SK-N-SH treated with all-trans-retinoic acid at 6 μM for 48 hours (cell line): ENCODE data around the gene EHD2.

Experiments used
- ATAC-seq: fragments of 200-7000 bp; cut with Tn5 transposase; 3 replicates; pipeline ENCODE4 v1.9.1; 2020; ENCODE audit warnings: mild to moderate bottlenecking, moderate library complexity
- ARNTL ChIP-seq: fragments of 450-650 bp; formaldehyde crosslinking; IDR thresholded peaks from 2 replicates; pipeline ENCODE4 v1.5.0; 2020; ENCODE audit warnings: low read depth, mild to moderate bottlenecking, moderate library complexity, borderline replicate concordance
- BACH2 ChIP-seq: fragments of 250-450 bp; sonication (Bioruptor Pico); IDR thresholded peaks from 2 replicates; pipeline ENCODE4 v1.9.0; 2021; ENCODE audit warnings: mild to moderate bottlenecking, borderline replicate concordance
- CSDC2 ChIP-seq: fragments of 250-450 bp; sonication (Bioruptor Pico); IDR thresholded peaks from 2 replicates; pipeline ENCODE4 v1.5.0; 2020; ENCODE audit warnings: mild to moderate bottlenecking, moderate library complexity
- CSRNP3 ChIP-seq: fragments of 250-450 bp; sonication (Bioruptor Pico); IDR thresholded peaks from 2 replicates; pipeline ENCODE4 v1.5.1; 2021; ENCODE audit warnings: mild to moderate bottlenecking, moderate library complexity
- ESRRG ChIP-seq: fragments of 250-450 bp; sonication (Bioruptor Pico); IDR thresholded peaks from 2 replicates; pipeline ENCODE4 v1.6.1; 2021; ENCODE audit warnings: mild to moderate bottlenecking
- ISL1 ChIP-seq: fragments of 250-450 bp; sonication (Bioruptor Pico); IDR thresholded peaks from 2 replicates; pipeline ENCODE4 v2.1.2; 2022; ENCODE audit warnings: mild to moderate bottlenecking, moderate library complexity
- OSR1 ChIP-seq: fragments of 250-450 bp; sonication (Bioruptor Pico); IDR thresholded peaks from 2 replicates; pipeline ENCODE4 v1.8.0; 2022; ENCODE audit warnings: moderate library complexity, mild to moderate bottlenecking, inconsistent platforms
- PATZ1 ChIP-seq: fragments of 250-450 bp; sonication (Bioruptor Pico); IDR thresholded peaks from 2 replicates; pipeline ENCODE4 v1.8.0; 2020; ENCODE audit warnings: mild to moderate bottlenecking, moderate library complexity, borderline replicate concordance
- POU6F1 ChIP-seq: fragments of 250-450 bp; sonication (Bioruptor Pico); IDR thresholded peaks from 2 replicates; pipeline ENCODE4 v1.8.0; 2021; ENCODE audit warnings: low read depth, mild to moderate bottlenecking, moderate library complexity, borderline replicate concordance
- PPARA ChIP-seq: fragments of 250-450 bp; sonication (Bioruptor Pico); IDR thresholded peaks from 2 replicates; pipeline ENCODE4 v1.5.0; 2020; ENCODE audit warnings: mild to moderate bottlenecking, borderline replicate concordance
- RARB ChIP-seq: fragments of 250-450 bp; sonication (Bioruptor Pico); IDR thresholded peaks from 2 replicates; pipeline ENCODE4 v1.8.0; 2021; ENCODE audit warnings: mild to moderate bottlenecking, moderate library complexity
- TCF4 ChIP-seq: fragments of 250-450 bp; sonication (Bioruptor Pico); IDR thresholded peaks from 2 replicates; pipeline ENCODE4 v1.8.0; 2021; ENCODE audit warnings: mild to moderate bottlenecking, moderate library complexity, borderline replicate concordance
- TOX ChIP-seq: fragments of 250-450 bp; sonication (Bioruptor Pico); IDR thresholded peaks from 2 replicates; pipeline ENCODE4 v1.8.0; 2021; ENCODE audit warnings: mild to moderate bottlenecking, moderate library complexity, borderline replicate concordance
- TSHZ2 ChIP-seq: fragments of 250-450 bp; sonication (Bioruptor Pico); IDR thresholded peaks from 2 replicates; pipeline ENCODE4 v1.5.0; 2020; ENCODE audit warnings: mild to moderate bottlenecking, moderate library complexity
- ZC3H10 ChIP-seq: fragments of 250-450 bp; sonication (Bioruptor Pico); IDR thresholded peaks from 2 replicates; pipeline ENCODE4 v1.5.1; 2021; ENCODE audit warnings: mild to moderate bottlenecking, moderate library complexity
- ZFP3 ChIP-seq: fragments of 250-450 bp; sonication (Bioruptor Pico); IDR thresholded peaks from 2 replicates; pipeline ENCODE4 v1.5.0; 2020; ENCODE audit warnings: mild to moderate bottlenecking, moderate library complexity
- ZFP30 ChIP-seq: fragments of 450-650 bp; formaldehyde crosslinking; IDR thresholded peaks from 2 replicates; pipeline ENCODE4 v1.5.0; 2022; ENCODE audit warnings: mild to moderate bottlenecking, moderate library complexity
- ZNF565 ChIP-seq: fragments of 450-650 bp; formaldehyde crosslinking; conservative IDR thresholded peaks from 2 replicates; pipeline ENCODE4 v1.5.0; 2020; ENCODE audit warnings: low read depth, mild to moderate bottlenecking, moderate library complexity
- ZNF70 ChIP-seq: fragments of 450-650 bp; formaldehyde crosslinking; IDR thresholded peaks from 2 replicates; pipeline ENCODE4 v1.5.0; 2020; ENCODE audit warnings: mild to moderate bottlenecking, moderate library complexity
- ZNF8 ChIP-seq: fragments of 450-650 bp; formaldehyde crosslinking; IDR thresholded peaks from 2 replicates; pipeline ENCODE4 v1.5.0; 2020; ENCODE audit warnings: mild to moderate bottlenecking, moderate library complexity

The EHD2 gene

GRCh38 chr19:47730521-47730889 lies 17.3 kb downstream of the EHD2 start:
- TF ChIP-seq ZNF8 (CRISPR knock-in tag): no peak
- ATAC-seq: no peak

- no peak for ATAC-seq
- TF ChIP-seq ZNF8 (CRISPR knock-in tag) (no peak), POU6F1 (CRISPR knock-in tag) (no peak), TSHZ2 (CRISPR knock-in tag) (no peak), PPARA (CRISPR knock-in tag) (no peak), ZC3H10 (no peak), ISL1 (CRISPR knock-in tag) (no peak)
These were observed 17.7 kb downstream of the EHD2 start for GRCh38 chr19:47730910-47731309.

GRCh38 chr19:47735131-47735530 lies 21.9 kb downstream of the EHD2 start:
- TF ChIP-seq OSR1 (CRISPR knock-in tag) (no peak), BACH2 (CRISPR knock-in tag) (no peak), CSDC2 (no peak), ZNF70 (CRISPR knock-in tag) (no peak), ZFP30 (CRISPR knock-in tag) (no peak), ZFP3 (CRISPR knock-in tag) (no peak), CSRNP3 (no peak), ZC3H10 (no peak), TSHZ2 (CRISPR knock-in tag) (no peak), POU6F1 (CRISPR knock-in tag) (no peak), ESRRG (CRISPR knock-in tag) (no peak), RARB (CRISPR knock-in tag) (no peak), ZNF8 (CRISPR knock-in tag) (no peak), ARNTL (CRISPR knock-in tag) (no peak), ISL1 (CRISPR knock-in tag) (no peak), PATZ1 (no peak), TCF4 (CRISPR knock-in tag) (no peak), TOX (CRISPR knock-in tag) (no peak), PPARA (CRISPR knock-in tag) (no peak), ZNF565 (CRISPR knock-in tag) (no peak)
- no peak for ATAC-seq
